Mesenteric fat pad (tissue), 1 donor: Measurements from ENCODE around the gene UPP1. TPM values are rescaled to one million over a fixed set of nuclear protein-coding genes. Genes with fewer than 3 reads are reported as not detected.
"Not testable (repeated sequence)": the region's sequence is repeated elsewhere in the genome, so short reads cannot be mapped to it uniquely, and the experiment has no call there.

ENCODE experiments used
- DNase-seq: peaks from one replicate; pipeline ENCODE4 v3.0.0-alpha.2; 2020; ENCODE audit warnings: low spot score
- total RNA-seq: library from RNA; stranded (reverse); fragmentation: NEBNext Ultra II Directional; extraction: Animal tissue kit (Norgen Biotek cat#: 25700); gene quantifications from one replicate; pipeline ENCODE4 v1.2.1, GENCODE V29; 2021
- donor health status: DM: yes; HTN: yes; CAD: no.

UPP1 gene
- total RNA-seq, 1 donor from 2014 or later, result 68.9 TPM

GRCh38 chr7:48109848-48110663 lies 21.0 kb downstream of the UPP1 start:
- no peak for DNase-seq

GRCh38 chr7:48110868-48111267 lies 21.8 kb downstream of the UPP1 start:
- DNase-seq, result no peak

- no peak for DNase-seq
Measured at GRCh38 chr7:48111596-48111995, 22.5 kb downstream of the UPP1 start.

- no peak for DNase-seq
Measured at GRCh38 chr7:48112401-48113165, 23.5 kb downstream of the UPP1 start.

- no peak for DNase-seq
Measured at GRCh38 chr7:48113275-48113674, 24.2 kb downstream of the UPP1 start.

- DNase-seq, result no peak
Measured at GRCh38 chr7:48114115-48114514, 25.1 kb downstream of the UPP1 start.

- no peak for DNase-seq
Measured at GRCh38 chr7:48114589-48114988, 25.5 kb downstream of the UPP1 start.

GRCh38 chr7:48116043-48116442 lies 27.0 kb downstream of the UPP1 start:
- DNase-seq, result no peak

- no peak for DNase-seq
Measured at GRCh38 chr7:48118041-48118440, 29.0 kb downstream of the UPP1 start.

- DNase-seq, result not testable (repeated sequence)
Measured at GRCh38 chr7:48120536-48120935, 31.5 kb downstream of the UPP1 start.

GRCh38 chr7:48126037-48126436 lies 37.0 kb downstream of the UPP1 start:
- no peak for DNase-seq

- no peak for DNase-seq
Measured at GRCh38 chr7:48130658-48131108, 41.6 kb downstream of the UPP1 start.

- no peak for DNase-seq
Measured at GRCh38 chr7:48132792-48133191, 43.7 kb downstream of the UPP1 start.

- no peak for DNase-seq
Measured at GRCh38 chr7:48139459-48139858, 50.4 kb downstream of the UPP1 start.

- no peak for DNase-seq
Measured at GRCh38 chr7:48140001-48140681, 51.1 kb downstream of the UPP1 start.

GRCh38 chr7:48141521-48141920 lies 52.5 kb downstream of the UPP1 start:
- DNase-seq, result no peak

- DNase-seq, result no peak
Measured at GRCh38 chr7:48144291-48144768, 55.3 kb downstream of the UPP1 start.

- no peak for DNase-seq
Measured at GRCh38 chr7:48147078-48147591, 58.1 kb downstream of the UPP1 start.

GRCh38 chr7:48147690-48148089 lies 58.6 kb downstream of the UPP1 start:
- not testable (repeated sequence) for DNase-seq

- DNase-seq, result no peak
Measured at GRCh38 chr7:48148311-48148710, 59.2 kb downstream of the UPP1 start.

- DNase-seq, result no peak
Measured at GRCh38 chr7:48149058-48149457, 60.0 kb downstream of the UPP1 start.
